ENCODE measurements around the gene CYTH1. TPM values are rescaled to one million over a fixed set of nuclear protein-coding genes. Genes with fewer than 3 reads are reported as not detected.
"Not testable (repeated sequence)": the region's sequence is repeated elsewhere in the genome, so short reads cannot be mapped to it uniquely, and the experiment has no call there.

CYTH1 gene
- total RNA-seq, 2 donors from 2014 or later = 23.1 to 27.4 TPM

DNA sequence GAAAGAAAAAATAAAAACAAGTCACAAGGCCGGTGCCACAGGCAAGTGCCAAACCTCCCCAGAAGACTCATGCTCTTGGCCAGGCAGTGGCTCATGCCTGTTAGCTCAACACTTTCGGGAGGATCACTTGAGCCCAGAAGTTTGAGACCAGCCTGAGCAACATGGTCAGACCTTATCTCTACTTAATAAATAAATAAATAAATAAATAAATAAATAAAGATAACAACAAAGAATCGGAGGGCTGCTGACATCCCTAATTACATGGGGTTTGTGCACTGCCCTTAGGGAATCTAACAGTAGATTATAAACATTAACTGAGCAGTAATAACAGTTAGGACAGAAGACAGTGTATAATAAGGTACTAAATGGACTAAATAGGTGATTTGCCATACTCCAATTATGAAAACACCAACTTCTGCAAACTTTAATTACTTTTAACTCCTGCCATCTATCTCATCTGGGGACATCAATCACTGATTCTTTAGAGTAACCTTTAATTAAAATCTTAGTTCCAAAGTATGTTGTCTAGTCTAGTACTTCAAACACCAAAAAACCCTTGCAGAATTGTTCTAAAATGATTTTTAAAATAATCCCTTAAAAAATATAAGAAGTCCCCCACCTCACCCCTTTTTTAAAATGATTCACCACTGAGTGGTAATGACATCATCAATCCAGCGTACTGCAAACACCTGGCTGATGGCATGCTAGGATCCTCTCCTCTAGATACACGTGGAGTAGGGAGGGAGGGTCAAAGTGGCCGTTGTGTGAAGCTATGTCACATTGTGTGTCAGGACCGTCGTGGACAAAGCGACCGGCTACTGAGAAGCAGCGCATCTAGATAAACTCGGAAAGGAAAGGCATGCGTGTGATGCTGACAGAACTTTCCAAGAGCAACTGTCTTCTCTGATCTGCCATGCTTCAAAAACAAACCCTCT is 28.5 kb downstream of the CYTH1 start:
- WGBS, 2 experiments (ENCODE audit: insufficient coverage in 1 of 2, insufficient read length in 1 of 2) = 92 to 95% methylated on average over 11 to 13 of the region's 13 CpGs
- Histone ChIP-seq H3K9me3 (ENCODE audit: control insufficient read depth, low read length) (no peaks in the 10 kb centered on the region), H3K9ac (ENCODE audit: extremely low read depth, low read length, poor library complexity, severe bottlenecking) (no peak overlapping the region), H3K4me1 (ENCODE audit: control insufficient read depth, insufficient read depth, low read length) (no peaks in the 10 kb centered on the region), H3K27me3 (ENCODE audit: control insufficient read depth, insufficient read depth, low read length, poor library complexity, severe bottlenecking) (no peaks in the 10 kb centered on the region), H3K4me3 (ENCODE audit: low read length) (no peak overlapping the region), H3K36me3 (ENCODE audit: control insufficient read depth, insufficient read depth, low read length) (no peaks in the 10 kb centered on the region), H3K27ac (ENCODE audit: low read depth, low read length) (no peak overlapping the region)
- Mint-ChIP-seq H3K4me1 (peaks cover 4% of the 10 kb centered on the region), H3K27me3 (ENCODE audit: insufficient read depth) (no peaks in the 10 kb centered on the region), H3K9me3 (no peaks in the 10 kb centered on the region), H3K27ac (no peak overlapping the region), H3K4me3 (no peak overlapping the region), H3K36me3 (ENCODE audit: low read depth) (no peaks in the 10 kb centered on the region)
- TF ChIP-seq, protein P1, sequence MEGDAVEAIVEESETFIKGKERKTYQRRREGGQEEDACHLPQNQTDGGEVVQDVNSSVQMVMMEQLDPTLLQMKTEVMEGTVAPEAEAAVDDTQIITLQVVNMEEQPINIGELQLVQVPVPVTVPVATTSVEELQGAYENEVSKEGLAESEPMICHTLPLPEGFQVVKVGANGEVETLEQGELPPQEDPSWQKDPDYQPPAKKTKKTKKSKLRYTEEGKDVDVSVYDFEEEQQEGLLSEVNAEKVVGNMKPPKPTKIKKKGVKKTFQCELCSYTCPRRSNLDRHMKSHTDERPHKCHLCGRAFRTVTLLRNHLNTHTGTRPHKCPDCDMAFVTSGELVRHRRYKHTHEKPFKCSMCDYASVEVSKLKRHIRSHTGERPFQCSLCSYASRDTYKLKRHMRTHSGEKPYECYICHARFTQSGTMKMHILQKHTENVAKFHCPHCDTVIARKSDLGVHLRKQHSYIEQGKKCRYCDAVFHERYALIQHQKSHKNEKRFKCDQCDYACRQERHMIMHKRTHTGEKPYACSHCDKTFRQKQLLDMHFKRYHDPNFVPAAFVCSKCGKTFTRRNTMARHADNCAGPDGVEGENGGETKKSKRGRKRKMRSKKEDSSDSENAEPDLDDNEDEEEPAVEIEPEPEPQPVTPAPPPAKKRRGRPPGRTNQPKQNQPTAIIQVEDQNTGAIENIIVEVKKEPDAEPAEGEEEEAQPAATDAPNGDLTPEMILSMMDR (conservative IDR thresholded peaks at IDR 0.05) = no peak
- DNase-seq = no peak

DNA sequence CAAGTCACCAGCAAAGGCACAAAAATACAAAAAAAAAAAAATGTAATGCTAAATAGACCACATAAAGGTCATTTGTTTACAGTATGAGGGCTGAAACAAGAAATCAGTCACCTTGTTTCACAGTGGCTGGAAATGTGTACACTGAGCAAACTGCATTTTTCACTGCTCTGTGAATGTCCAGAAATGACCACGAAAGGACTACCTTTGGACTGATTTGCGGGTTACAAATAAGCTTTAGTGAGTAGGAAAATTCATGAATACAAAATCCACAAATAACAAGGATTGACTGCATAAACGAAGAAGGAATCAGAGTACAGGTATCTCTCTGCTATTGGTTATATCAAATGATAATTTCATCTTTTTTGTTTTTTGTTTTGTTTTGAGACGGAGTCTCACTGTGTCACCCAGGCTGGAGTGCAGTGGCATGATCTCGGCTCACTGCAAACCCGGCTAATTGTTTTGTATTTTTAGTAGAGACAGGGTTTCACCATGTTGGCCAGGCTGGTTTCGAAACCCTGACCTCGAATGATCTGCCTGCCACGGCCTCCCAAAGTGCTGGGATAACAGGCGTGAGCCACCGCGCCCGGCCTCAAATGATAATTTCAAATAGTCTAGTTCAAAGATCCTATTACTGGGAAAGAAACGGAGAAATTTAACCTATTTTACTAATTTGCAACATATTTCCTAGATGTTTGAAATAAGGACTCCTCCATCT is 30.5 kb downstream of the CYTH1 start:
- no peak overlapping the region for H3K4me3 Mint-ChIP-seq
- H3K4me1 Mint-ChIP-seq = peaks cover 15% of the 10 kb centered on the region
- no peaks in the 10 kb centered on the region for H3K36me3 Mint-ChIP-seq (ENCODE audit: low read depth)
- no peaks in the 10 kb centered on the region for H3K27me3 Mint-ChIP-seq (ENCODE audit: insufficient read depth)
- Histone ChIP-seq H3K4me1 (ENCODE audit: control insufficient read depth, insufficient read depth, low read length) (no peaks in the 10 kb centered on the region), H3K27ac (ENCODE audit: low read depth, low read length) (no peak overlapping the region), H3K9me3 (ENCODE audit: control insufficient read depth, low read length) (no peaks in the 10 kb centered on the region), H3K9ac (ENCODE audit: extremely low read depth, low read length, poor library complexity, severe bottlenecking) (no peak overlapping the region), H3K4me3 (ENCODE audit: low read length) (no peak overlapping the region), H3K36me3 (ENCODE audit: control insufficient read depth, insufficient read depth, low read length) (no peaks in the 10 kb centered on the region), H3K27me3 (ENCODE audit: control insufficient read depth, insufficient read depth, low read length, poor library complexity, severe bottlenecking) (no peaks in the 10 kb centered on the region)
- TF ChIP-seq, protein P1 (conservative IDR thresholded peaks at IDR 0.05) = no peak
- WGBS, 2 experiments (ENCODE audit: insufficient coverage in 1 of 2, insufficient read length in 1 of 2) = 94 to 95% methylated on average over 13 to 14 of the region's 14 CpGs
- H3K9me3 Mint-ChIP-seq = no peaks in the 10 kb centered on the region
- H3K27ac Mint-ChIP-seq = no peak overlapping the region
- DNase-seq = no peak

DNA sequence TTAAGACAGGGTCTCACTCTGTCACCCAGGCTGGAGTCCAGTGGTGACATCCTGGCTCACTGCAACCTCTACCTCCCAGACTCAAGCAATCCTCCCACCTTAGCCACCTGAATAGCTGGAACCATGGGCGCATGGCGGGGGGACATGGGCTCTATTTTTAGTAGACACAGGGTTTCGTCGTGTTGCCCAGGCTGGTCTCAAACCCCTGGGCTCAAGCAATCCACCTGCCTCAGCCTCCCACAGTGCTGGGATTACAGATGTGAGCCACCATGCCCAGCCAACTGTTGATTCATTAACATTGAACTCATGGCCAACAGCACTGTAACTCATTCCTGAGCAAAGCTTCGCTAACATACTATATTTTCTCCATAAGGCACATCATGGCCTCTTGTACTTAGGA is 31.1 kb downstream of the CYTH1 start:
- not testable (repeated sequence) for H3K27me3 ChIP-seq (ENCODE audit: control insufficient read depth, insufficient read depth, low read length, poor library complexity, severe bottlenecking); H3K9ac ChIP-seq (ENCODE audit: extremely low read depth, low read length, poor library complexity, severe bottlenecking); H3K27ac ChIP-seq (ENCODE audit: low read depth, low read length); H3K4me3 Mint-ChIP-seq; H3K27me3 Mint-ChIP-seq (ENCODE audit: insufficient read depth); H3K36me3 ChIP-seq (ENCODE audit: control insufficient read depth, insufficient read depth, low read length); H3K4me1 ChIP-seq (ENCODE audit: control insufficient read depth, insufficient read depth, low read length); DNase-seq; H3K9me3 Mint-ChIP-seq; H3K27ac Mint-ChIP-seq; H3K36me3 Mint-ChIP-seq (ENCODE audit: low read depth); H3K9me3 ChIP-seq (ENCODE audit: control insufficient read depth, low read length); H3K4me3 ChIP-seq (ENCODE audit: low read length)
- 81 to 90% methylated on average over 3 to 5 of the region's 5 CpGs for WGBS, 2 experiments (ENCODE audit: insufficient coverage in 1 of 2, insufficient read length in 1 of 2)
- H3K4me1 Mint-ChIP-seq = peaks cover 21% of the 10 kb centered on the region

Measured in endodermal cell (in vitro differentiated cells).